Calu3 (cell line): Measurements from ENCODE around the gene PLCD4. TPM values are rescaled to one million over a fixed set of nuclear protein-coding genes. Genes with fewer than 3 reads are reported as not detected.

Experiments
- BruUV-seq: library from RNA; stranded (reverse); fragments of 400-500 nt; replicated peaks from 2 replicates; lab custom pipeline; 2021; lab: Mats Ljungman, UMichigan
- CTCF ChIA-PET: fragments of 300-600 bp; sonication (Branson Sonifier 250); formaldehyde crosslinking; loops from one replicate; lab custom pipeline; 2022; ENCODE audit warnings: antibody characterized with exemption; lab: Charles Lee
- DNase-seq: peaks from one replicate; pipeline ENCODE4 v3.0.0; 2022
- H3K27ac Mint-ChIP-seq: one replicate; pipeline ENCODE4 v1.8.0; 2022; ENCODE audit warnings: mixed read lengths; ENCODE audit not compliant: unreplicated experiment
- H3K27me3 Mint-ChIP-seq: one replicate; pipeline ENCODE4 v1.8.0; 2022; ENCODE audit warnings: mixed read lengths; ENCODE audit not compliant: unreplicated experiment
- H3K36me3 Mint-ChIP-seq: one replicate; pipeline ENCODE4 v1.8.0; 2022; ENCODE audit warnings: mild to moderate bottlenecking, moderate library complexity, mixed read lengths; ENCODE audit not compliant: insufficient read depth, unreplicated experiment
- H3K4me1 Mint-ChIP-seq: one replicate; pipeline ENCODE4 v1.8.0; 2022; ENCODE audit warnings: mild to moderate bottlenecking, low read depth, mixed read lengths; ENCODE audit not compliant: unreplicated experiment
- H3K4me3 Mint-ChIP-seq: one replicate; pipeline ENCODE4 v1.8.0; 2022; ENCODE audit warnings: mild to moderate bottlenecking, low read depth, moderate library complexity, mixed read lengths; ENCODE audit not compliant: unreplicated experiment
- H3K9me3 Mint-ChIP-seq: one replicate; pipeline ENCODE4 v1.8.0; 2022; ENCODE audit warnings: low read depth, mixed read lengths; ENCODE audit not compliant: unreplicated experiment
- CTCF ChIP-seq: fragments of 200-600 bp; IDR thresholded peaks from one replicate; pipeline ENCODE4 v1.8.0; 2022; ENCODE audit warnings: antibody characterized with exemption; ENCODE audit not compliant: unreplicated experiment
- intact Hi-C: fragments of 100-400 bp; cut with micrococcal nuclease; formaldehyde crosslinking; loops from one replicate; pipeline ENCODE4 v1.10.0; 2022; ENCODE audit not compliant: unreplicated experiment
- total RNA-seq: library from RNA; stranded (reverse); gene quantifications from 2 replicates; pipeline ENCODE4 v1.2.3, GENCODE V29; 2022

The PLCD4 gene
- total RNA-seq, 1 experiment from 2014 or later: 0.38 TPM

- intact Hi-C loops: no loop called here
- CTCF ChIA-PET: no interaction called here
- Mint-ChIP-seq H3K9me3 (no peaks in the 10 kb centered on the region), H3K36me3 (peaks cover 53% of the 10 kb centered on the region), H3K4me3 (no peak overlapping the region), H3K27me3 (no peaks in the 10 kb centered on the region), H3K4me1 (peaks cover 6% of the 10 kb centered on the region), H3K27ac (no peak overlapping the region)
- BruUV-seq: no TSS peak
- no peak for DNase-seq
- no peak for TF ChIP-seq CTCF
These were observed 29.3 kb upstream of the PLCD4 start for GRCh38 chr2:218578272-218578877.

GRCh38 chr2:218582076-218582475, 25.6 kb upstream of the PLCD4 start:
- no TSS peak for BruUV-seq
- H3K4me3 Mint-ChIP-seq: no peak overlapping the region
- DNase-seq: no peak
- no peaks in the 10 kb centered on the region for H3K27me3 Mint-ChIP-seq
- H3K36me3 Mint-ChIP-seq: peaks cover 57% of the 10 kb centered on the region
- peaks cover 7% of the 10 kb centered on the region for H3K4me1 Mint-ChIP-seq
- no peak overlapping the region for H3K27ac Mint-ChIP-seq
- intact Hi-C loops: loop anchor here (10.0 kb wide), 1 partner anchor 63 kb away; no protein-coding TSS in a partner anchor
- no peaks in the 10 kb centered on the region for H3K9me3 Mint-ChIP-seq
- CTCF ChIA-PET: no interaction called here
- TF ChIP-seq CTCF: no peak

DNA sequence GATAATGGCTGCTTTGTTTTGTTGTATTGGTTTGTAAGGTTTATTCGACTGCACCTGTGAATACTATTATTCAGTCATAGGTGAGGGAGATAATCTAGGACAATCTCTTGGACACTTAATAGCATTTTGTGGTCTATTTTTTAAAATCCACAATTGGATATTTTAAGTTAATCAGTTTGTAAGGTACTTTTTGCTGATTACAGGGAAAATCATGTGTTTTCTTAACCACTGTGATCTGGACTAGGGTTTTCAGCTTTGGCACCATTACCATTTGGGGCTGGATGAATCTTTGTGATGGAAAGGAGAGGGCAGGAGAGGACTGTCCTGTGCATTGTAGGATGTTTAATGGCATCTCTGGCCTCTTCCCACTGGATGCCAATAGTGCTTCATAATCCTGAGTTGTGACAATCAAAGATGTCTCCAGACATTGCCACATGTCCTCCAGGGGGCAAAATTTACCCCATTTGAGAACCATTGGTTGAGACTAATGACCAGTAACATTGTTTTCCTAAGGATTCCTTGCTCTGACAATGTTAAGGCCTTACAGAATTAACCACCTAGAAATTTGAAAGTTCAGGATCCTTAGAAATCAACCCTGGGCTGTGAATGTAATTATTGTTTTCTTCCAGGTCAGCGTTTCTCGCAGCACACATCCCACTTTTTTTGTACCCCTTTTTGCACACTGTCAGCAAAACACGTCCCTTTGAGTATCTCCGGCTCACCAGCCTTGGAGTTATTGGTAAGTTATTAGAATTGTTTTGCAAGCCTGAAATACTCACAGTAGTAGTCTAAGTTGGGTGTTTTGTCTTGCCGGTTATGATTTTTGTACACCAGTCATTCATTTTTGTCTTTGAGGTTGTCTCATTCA, 23.5 kb upstream of the PLCD4 start:
- CTCF ChIA-PET: no interaction called here
- H3K27ac Mint-ChIP-seq: peak overlapping the region; percentile 33
- no peak for DNase-seq
- no peaks in the 10 kb centered on the region for H3K27me3 Mint-ChIP-seq
- peaks cover 7% of the 10 kb centered on the region for H3K4me1 Mint-ChIP-seq
- no peak overlapping the region for H3K4me3 Mint-ChIP-seq
- no peak for TF ChIP-seq CTCF
- no peaks in the 10 kb centered on the region for H3K9me3 Mint-ChIP-seq
- BruUV-seq: no TSS peak
- intact Hi-C loops: loop anchor here (10.0 kb wide), 1 partner anchor 61 kb away; no protein-coding TSS in a partner anchor
- H3K36me3 Mint-ChIP-seq: peaks cover 61% of the 10 kb centered on the region

DNA sequence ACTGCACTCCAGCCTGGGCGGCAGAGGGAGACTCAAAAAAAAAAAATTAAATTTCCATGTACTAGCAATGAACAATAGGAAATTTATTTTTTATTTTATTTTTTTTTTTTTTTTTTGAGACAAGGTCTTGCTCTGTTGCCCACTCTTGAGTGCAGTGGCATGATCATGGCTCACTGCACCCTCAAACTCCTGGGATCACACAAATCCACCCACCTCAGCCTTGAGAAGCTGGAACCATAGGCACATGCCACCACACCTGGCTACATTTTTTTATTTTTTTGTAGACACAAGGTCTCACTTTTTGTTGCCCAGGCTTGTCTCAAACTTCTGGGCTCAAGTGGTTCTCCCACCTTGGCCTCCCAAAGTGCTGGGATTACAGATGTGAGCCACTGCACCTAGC, 22.2 kb upstream of the PLCD4 start:
- no peak overlapping the region for H3K4me3 Mint-ChIP-seq
- H3K27ac Mint-ChIP-seq: no peak overlapping the region
- intact Hi-C loops: loop anchor here (10.0 kb wide), 1 partner anchor 59 kb away; no protein-coding TSS in a partner anchor
- DNase-seq: no peak
- H3K4me1 Mint-ChIP-seq: peaks cover 7% of the 10 kb centered on the region
- H3K36me3 Mint-ChIP-seq: peaks cover 65% of the 10 kb centered on the region
- CTCF ChIA-PET: interaction anchor here (0.7 kb wide), 1 partner anchor 21 kb away, joined by 4 read pairs; no protein-coding TSS in a partner anchor
- TF ChIP-seq CTCF: no peak
- BruUV-seq: no TSS peak
- no peaks in the 10 kb centered on the region for H3K27me3 Mint-ChIP-seq
- H3K9me3 Mint-ChIP-seq: no peaks in the 10 kb centered on the region
